Measurements from ENCODE around the gene SDHC.
"Not testable (repeated sequence)": the region's sequence is repeated elsewhere in the genome, so short reads cannot be mapped to it uniquely, and the experiment has no call there.

SDHC gene

GRCh38 chr1:161388639-161389038 is 74.5 kb downstream of the SDHC start:
- no peak for DNase-seq

GRCh38 chr1:161389158-161389557 is 75.0 kb downstream of the SDHC start:
- not testable (repeated sequence) for DNase-seq

GRCh38 chr1:161389691-161390558 is 75.7 kb downstream of the SDHC start:
- DNase-seq = peak; percentile 94 to 97

- no peak for DNase-seq
These were observed 76.3 kb downstream of the SDHC start for GRCh38 chr1:161390559-161390858.

DNA sequence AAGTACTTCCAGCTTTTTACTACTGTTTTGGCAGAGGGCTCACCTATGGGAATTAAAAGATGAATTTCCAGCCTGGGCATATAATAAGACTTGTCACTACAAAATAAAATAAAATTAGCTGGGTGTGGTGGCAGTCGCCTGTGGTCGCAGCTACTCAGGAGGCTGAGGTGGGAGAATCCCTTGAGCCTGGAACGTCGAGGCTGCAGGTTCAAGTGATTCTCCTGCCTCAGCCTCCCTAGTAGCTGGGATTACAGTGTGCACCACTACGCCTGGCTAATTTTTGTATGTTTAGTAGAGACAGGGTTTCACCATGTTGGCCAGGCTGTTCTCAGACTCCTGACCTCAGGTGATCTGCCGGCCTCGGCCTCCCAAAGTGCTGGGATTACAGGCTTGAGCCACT is 77.0 kb downstream of the SDHC start:
- DNase-seq = not testable (repeated sequence)

DNA sequence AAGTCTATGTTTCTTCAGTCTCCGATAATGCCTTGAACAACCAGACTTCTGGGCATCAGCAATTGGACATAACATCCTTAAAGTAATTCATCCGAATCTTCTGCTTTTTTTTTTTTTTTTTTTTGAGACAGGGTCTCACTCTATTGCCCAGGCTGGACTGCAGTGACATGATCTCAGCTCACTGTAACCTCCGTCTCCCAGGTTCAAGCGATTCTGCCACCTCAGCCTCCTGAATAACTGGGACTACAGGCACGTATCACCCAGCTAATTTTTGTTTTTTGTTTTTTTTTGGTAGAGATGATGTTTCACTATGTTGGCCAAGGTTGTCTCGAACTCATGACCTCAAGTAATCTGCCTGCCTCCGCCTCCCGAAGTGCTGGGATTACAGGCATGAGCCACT is 77.4 kb downstream of the SDHC start:
- DNase-seq = no peak

GRCh38 chr1:161393151-161393550 is 79.0 kb downstream of the SDHC start:
- no peak for DNase-seq

- DNase-seq = not testable (repeated sequence)
These were observed 82.9 kb downstream of the SDHC start for GRCh38 chr1:161397038-161397437.

DNA sequence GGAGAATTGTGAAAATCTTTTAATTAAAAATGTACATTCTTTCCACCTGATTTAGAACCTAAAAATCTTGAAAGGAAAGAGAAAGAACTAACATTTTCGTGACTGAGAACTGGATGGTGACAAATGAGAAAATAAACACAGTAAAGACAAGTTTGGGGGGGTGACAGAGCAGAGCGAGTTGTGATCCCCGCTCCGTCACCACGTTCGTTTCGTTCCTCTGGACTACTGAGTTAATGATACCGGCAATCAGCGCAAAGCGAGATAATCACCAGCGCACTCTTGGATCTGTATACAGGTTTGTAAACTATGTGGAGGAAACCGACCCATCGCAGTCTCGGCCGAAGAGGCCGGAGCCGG is 84.7 kb downstream of the SDHC start:
- DNase-seq = no peak

DNA sequence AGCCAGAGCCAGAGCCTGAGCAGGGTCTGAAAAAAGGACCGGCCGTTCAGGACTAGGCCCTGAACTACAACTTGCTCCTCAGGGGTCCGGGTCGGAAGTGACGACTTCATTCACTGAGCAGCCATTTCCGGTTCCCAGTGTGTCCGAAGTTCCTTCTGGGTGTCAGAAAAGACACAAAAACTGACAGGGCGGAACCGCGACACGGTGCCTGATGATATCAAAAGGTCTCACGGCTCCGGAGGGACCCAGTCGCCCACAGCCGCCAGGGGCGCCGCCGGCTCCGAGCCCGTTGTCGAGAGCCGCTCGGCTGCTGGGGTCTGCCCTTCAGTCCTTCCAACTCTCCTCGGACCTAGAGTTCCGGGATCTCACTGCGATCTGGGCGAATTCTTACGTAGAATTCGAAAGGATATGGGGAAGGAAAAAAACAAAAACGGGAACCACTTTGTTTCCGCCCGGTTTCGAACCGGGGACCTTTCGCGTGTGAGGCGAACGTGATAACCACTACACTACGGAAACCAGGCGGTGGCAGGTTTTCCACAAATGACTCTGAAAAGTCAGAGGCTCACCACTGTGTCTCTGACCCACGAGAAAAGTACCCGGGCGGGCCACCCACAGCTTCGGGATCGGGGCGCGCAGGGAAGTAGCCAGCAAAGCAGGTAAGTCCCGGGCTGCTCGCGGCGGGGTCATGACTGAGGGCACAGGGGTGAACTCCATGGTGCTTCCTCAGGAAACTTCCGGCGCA is 85.2 kb downstream of the SDHC start:
- peak; percentile 86 to 94 for DNase-seq

GRCh38 chr1:161402446-161402845 is 88.3 kb downstream of the SDHC start:
- DNase-seq = no peak

GRCh38 chr1:161404051-161404597 is 89.9 kb downstream of the SDHC start:
- DNase-seq = no peak

DNA sequence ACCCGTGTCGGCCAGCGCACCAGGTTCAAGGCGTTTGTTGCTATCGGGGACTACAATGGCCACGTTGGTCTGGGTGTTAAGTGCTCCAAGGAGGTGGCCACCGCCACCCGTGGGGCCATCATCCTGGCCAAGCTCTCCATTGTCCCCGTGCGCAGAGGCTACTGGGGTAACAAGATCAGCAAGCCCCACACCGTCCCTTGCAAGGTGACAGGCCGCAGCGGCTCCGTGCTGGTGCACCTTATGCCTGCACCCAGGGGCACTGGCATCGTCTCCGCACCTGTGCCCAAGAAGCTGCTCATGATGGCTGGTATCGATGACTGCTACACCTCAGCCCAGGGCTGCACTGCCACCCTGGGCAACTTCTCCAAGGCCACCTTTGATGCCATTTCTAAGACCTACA is 92.4 kb downstream of the SDHC start:
- DNase-seq = not testable (repeated sequence)

DNA sequence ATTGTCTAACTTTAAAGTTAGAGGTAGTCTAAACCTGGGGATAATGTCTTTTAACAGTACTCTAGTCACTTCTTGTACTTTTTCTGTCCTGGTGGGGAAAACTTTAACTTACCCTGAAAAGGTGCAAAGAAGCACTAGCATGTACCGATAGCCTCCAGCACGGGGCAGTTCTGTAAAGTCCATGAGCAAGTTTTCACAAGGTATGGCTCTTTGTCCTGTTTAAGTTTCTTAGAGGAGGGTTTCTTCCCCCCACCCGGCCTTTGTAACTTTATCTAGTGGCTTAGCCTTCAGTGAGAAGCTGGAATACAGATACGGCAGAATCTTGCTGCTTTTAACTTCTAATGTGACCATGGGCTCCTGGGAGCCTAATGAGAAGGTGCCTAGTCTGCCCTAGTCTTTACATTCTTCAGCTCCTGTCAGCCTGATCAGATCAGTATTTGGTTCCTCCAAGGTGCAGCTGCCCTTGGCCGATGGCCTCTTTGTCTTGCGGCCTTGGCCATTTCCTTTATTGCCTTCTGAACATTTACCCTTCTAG is 93.3 kb downstream of the SDHC start:
- DNase-seq = no peak

GRCh38 chr1:161408429-161409052 is 94.4 kb downstream of the SDHC start:
- no peak for DNase-seq

DNA sequence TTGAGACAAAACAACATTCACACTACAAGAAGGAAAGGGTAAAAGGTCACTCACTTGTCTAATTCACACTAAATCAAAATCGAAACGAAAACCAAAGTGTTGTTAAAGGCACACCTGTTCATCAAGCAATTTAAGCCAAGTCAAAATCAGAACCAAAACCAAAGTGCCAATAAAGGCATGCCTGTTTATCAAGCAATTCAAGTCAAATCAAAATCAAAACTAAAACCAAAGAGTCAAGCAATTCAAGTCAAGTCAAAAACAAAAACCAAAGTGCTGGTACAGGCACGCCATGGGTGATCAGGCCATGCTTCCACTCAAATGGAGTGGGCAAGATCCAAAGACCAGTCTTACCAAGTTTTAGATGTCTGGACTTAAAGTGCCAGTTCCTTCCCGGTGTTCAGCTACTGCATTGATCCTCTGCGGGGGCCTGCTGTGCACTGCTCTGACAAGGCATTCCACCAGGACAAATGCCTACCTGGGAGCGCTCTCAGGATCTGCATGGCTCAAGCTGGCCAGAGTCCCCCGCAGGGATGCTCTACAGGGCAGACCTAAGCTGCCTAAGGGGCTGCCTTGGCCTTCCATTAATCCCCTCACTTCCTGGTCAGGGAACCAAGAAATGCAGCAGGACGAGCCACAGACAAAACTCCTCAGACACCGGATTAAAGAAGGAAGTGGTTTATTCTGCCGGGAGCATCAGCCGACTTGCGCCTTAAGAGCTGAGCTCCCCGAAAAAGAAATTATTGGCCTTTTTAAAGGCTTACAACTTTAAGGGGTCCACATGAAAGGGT is 95.9 kb downstream of the SDHC start:
- DNase-seq = not testable (repeated sequence)

DNA sequence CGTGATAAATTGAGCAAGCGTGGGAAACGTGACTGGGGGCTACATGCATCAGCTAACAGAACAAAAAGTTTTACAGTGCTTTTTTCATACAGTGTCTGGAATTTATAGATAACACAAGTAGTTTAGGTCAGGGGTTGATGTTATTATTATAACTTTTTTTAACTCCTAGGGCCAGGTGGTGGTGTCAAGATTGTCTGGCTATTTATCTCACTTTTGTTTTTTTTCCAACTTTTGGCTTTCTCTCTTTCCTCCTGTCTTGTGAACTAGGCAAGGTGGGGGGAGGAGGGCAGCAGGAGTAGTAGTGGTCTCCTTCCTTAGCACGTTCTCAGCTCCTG is 96.4 kb downstream of the SDHC start:
- DNase-seq = not testable (repeated sequence)

All from bone marrow (tissue), 2 donors.